Caco-2 (cell line): Measurements from ENCODE around the gene TSNAX. TPM values are rescaled to one million over a fixed set of nuclear protein-coding genes. Genes with fewer than 3 reads are reported as not detected.

ENCODE experiments used
- Bru-seq: library from RNA; stranded (reverse); fragments of 400-500 nt; gene quantifications from one replicate; lab custom pipeline; 2021; lab: Mats Ljungman, UMichigan
- BruChase-seq, 2 experiments: library from RNA; stranded (reverse); fragments of 400-500 nt; gene quantifications; one replicate each; lab custom pipeline; 2021; lab: Mats Ljungman, UMichigan
- BruUV-seq: library from RNA; stranded (reverse); fragments of 400-500 nt; replicated peaks from 2 replicates; lab custom pipeline; 2021; lab: Mats Ljungman, UMichigan
- CTCF ChIA-PET: fragments of 300-600 bp; sonication (Branson Sonifier 250); formaldehyde crosslinking; loops from one replicate; lab custom pipeline; 2022; ENCODE audit warnings: antibody characterized with exemption; lab: Charles Lee
- POLR2A ChIA-PET: fragments of 300-600 bp; sonication (Branson Sonifier 250); formaldehyde crosslinking; loops from one replicate; lab custom pipeline; 2022; ENCODE audit warnings: antibody characterized with exemption; lab: Charles Lee
- DNase-seq, 2 experiments: peaks; one replicate each; pipeline versions ENCODE4 v3.0.0 to v3.0.0-alpha.2; 2020 to 2022
- H3K27me3 ChIP-seq: replicated peaks from 2 replicates; pipeline ENCODE4 v1.6.0; 2011; ENCODE audit warnings: low read length; ENCODE audit not compliant: control insufficient read depth, insufficient read depth
- H3K36me3 ChIP-seq: 2 replicates; pipeline ENCODE4 v1.5.1; 2011; ENCODE audit warnings: low read length; ENCODE audit not compliant: control insufficient read depth, insufficient read depth
- H3K4me1 ChIP-seq: fragments of 250-450 bp; sonication (Bioruptor Pico); 2 replicates; pipeline ENCODE4 v1.5.1; 2020; ENCODE audit warnings: mild to moderate bottlenecking
- H3K4me3 ChIP-seq: 2 replicates; pipeline ENCODE4 v1.5.1; 2011; ENCODE audit warnings: low read depth, mild to moderate bottlenecking, control low read depth, low read length
- H3K9me3 ChIP-seq: fragments of 250-450 bp; sonication (Bioruptor Pico); 2 replicates; pipeline ENCODE4 v1.5.1; 2020; ENCODE audit warnings: mild to moderate bottlenecking, moderate library complexity
- H3K27ac Mint-ChIP-seq: one replicate; pipeline ENCODE4 v1.8.0; 2022; ENCODE audit warnings: mixed read lengths; ENCODE audit not compliant: unreplicated experiment
- H3K27me3 Mint-ChIP-seq: one replicate; pipeline ENCODE4 v1.8.0; 2022; ENCODE audit warnings: mixed read lengths; ENCODE audit not compliant: insufficient read depth, unreplicated experiment
- H3K36me3 Mint-ChIP-seq: one replicate; pipeline ENCODE4 v1.8.0; 2022; ENCODE audit warnings: mild to moderate bottlenecking, mixed read lengths; ENCODE audit not compliant: insufficient read depth, unreplicated experiment
- H3K4me1 Mint-ChIP-seq: one replicate; pipeline ENCODE4 v1.8.0; 2022; ENCODE audit warnings: low read depth, mixed read lengths; ENCODE audit not compliant: unreplicated experiment
- H3K4me3 Mint-ChIP-seq: one replicate; pipeline ENCODE4 v1.8.0; 2022; ENCODE audit warnings: mild to moderate bottlenecking, moderate library complexity, mixed read lengths; ENCODE audit not compliant: unreplicated experiment
- H3K9me3 Mint-ChIP-seq: one replicate; pipeline ENCODE4 v1.8.0; 2022; ENCODE audit warnings: mixed read lengths; ENCODE audit not compliant: unreplicated experiment
- CTCF ChIP-seq, 2 experiments: fragments of 200-600 bp in 1 of 2; IDR thresholded peaks; 1 replicate in 1 of 2; 2 replicates in 1 of 2; pipeline versions ENCODE4 v1.5.1 to v1.8.0; 2011 to 2022; ENCODE audit warnings: antibody characterized with exemption in 1 of 2, control low read depth in 1 of 2, inconsistent platforms in 1 of 2, low read depth in 1 of 2, low read length in 1 of 2, mild to moderate bottlenecking in 1 of 2, moderate library complexity in 1 of 2; ENCODE audit not compliant: insufficient read depth in 1 of 2, severe bottlenecking in 1 of 2, unreplicated experiment in 1 of 2
- intact Hi-C: fragments of 100-400 bp; cut with micrococcal nuclease; formaldehyde crosslinking; loops from one replicate; pipeline ENCODE4 v1.10.0; 2022; ENCODE audit not compliant: unreplicated experiment
- long read RNA-seq: library from polyadenylated mRNA; stranded (forward); transcript quantifications from one replicate; pipeline ENCODE4 v2.0.0, GENCODE V29; 2022
- total RNA-seq: library from RNA; stranded (reverse); gene quantifications from 2 replicates; pipeline ENCODE4 v1.2.3, GENCODE V29; 2022

Gene TSNAX, protein sequence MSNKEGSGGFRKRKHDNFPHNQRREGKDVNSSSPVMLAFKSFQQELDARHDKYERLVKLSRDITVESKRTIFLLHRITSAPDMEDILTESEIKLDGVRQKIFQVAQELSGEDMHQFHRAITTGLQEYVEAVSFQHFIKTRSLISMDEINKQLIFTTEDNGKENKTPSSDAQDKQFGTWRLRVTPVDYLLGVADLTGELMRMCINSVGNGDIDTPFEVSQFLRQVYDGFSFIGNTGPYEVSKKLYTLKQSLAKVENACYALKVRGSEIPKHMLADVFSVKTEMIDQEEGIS
- total RNA-seq (37.0 and 39.0 TPM in 2 replicates), Bru-seq, nascent RNA (percentile 96 among the genes with signal in this experiment), BruChase-seq, experiment 1, labeled RNA remaining after a 2-hour chase (percentile 99 among the genes with signal in this experiment), BruChase-seq, experiment 2, labeled RNA remaining after a 6-hour chase (percentile 99 among the genes with signal in this experiment)
- long read RNA-seq, transcript TSNAX-201 (6 exons, 2,650 nt), result major isoform, 62 of 70 reads
- long read RNA-seq, partial matches to known transcripts, result 3 of 70 reads
- long read RNA-seq, other reads (novel, unspliced or antisense), result 5 of 70 reads

DNA sequence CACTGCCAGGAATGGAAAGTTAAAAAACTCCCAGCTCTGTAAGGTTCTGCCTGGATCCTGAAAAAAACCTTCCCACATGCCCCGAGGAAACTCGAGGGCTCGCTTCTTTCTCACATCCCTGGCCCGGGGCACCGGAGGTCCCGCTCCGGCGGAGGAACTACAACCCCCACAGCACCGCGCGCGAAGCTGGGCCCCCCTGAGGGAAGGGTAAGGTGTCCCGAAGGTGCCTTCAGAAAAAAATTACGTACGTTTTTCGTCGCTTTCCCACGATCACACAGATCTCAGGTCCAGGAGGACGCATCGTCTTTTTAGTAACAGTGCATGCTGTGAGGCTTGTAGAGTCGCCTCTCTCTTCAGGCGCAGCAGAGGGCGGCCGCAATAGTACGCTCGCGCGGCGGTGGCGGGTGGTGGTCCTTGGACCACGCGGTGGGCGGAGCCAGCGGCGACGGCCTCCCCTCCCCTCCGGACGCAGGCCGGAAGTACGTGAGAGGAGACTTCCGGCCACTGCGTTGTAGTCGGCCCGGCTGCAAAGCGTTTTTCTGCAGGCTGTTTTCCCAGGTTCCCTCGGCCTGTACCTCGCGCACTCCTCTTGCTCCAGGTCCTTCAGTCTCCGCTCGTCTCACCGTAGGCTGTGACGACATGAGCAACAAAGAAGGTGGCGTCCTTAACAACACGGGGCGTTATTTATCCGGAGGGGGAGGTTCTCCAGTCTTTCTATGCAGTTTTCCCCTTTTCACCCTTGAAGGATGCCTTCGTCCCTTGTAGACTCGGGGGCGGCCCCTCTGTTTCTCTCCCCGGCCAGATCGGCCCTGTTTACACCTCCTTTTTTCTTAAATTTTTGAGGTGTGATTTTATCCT is at the start of gene TSNAX:
Gene TSNAX, plus strand, starts transcription at position 498 of the 858 bp plus-strand sequence. Its CDS starts 142 bp downstream, at position 640.
- H3K4me3 Mint-ChIP-seq, result peak within 1 kb of the TSS; percentile 94

GRCh38 chr1:231478811-231479210 is 49.7 kb upstream of the TSNAX start:
- Histone ChIP-seq H3K36me3 (no peaks in the 10 kb centered on the region), H3K9me3 (no peaks in the 10 kb centered on the region), H3K27me3 (no peaks in the 10 kb centered on the region), H3K4me3 (no peak overlapping the region), H3K4me1 (no peaks in the 10 kb centered on the region)
- no peak for TF ChIP-seq CTCF (IDR thresholded peaks at IDR 0.05; ENCODE audit: insufficient read depth in 1 of 2, low read depth in 1 of 2, low read length in 1 of 2, severe bottlenecking in 1 of 2, unreplicated experiment in 1 of 2)
- no peak overlapping the region for H3K4me3 Mint-ChIP-seq
- no peaks in the 10 kb centered on the region for H3K27me3 Mint-ChIP-seq
- no peaks in the 10 kb centered on the region for H3K4me1 Mint-ChIP-seq
- no TSS peak for BruUV-seq
- H3K9me3 Mint-ChIP-seq, result no peaks in the 10 kb centered on the region
- intact Hi-C loops, result no loop called here
- no peaks in the 10 kb centered on the region for H3K36me3 Mint-ChIP-seq
- no peak overlapping the region for H3K27ac Mint-ChIP-seq
- DNase-seq, result no peak
- ChIA-PET CTCF (no interaction called here), POLR2A (no interaction called here)

More for the DNA sequence above, at the start of gene TSNAX:
- no peaks in the 10 kb centered on the region for H3K9me3 Mint-ChIP-seq
- H3K4me1 Mint-ChIP-seq, result peaks cover 7% of the 10 kb centered on the region
- peak; percentile 93 to 95 for DNase-seq
- POLR2A ChIA-PET, result interaction anchor here (1.3 kb wide), 1 partner anchor 191 kb away, joined by 10 read pairs; the partner anchor contains the start of genes EXOC8 and SPRTN
- peak within 1 kb of the TSS; percentile 98 for H3K27ac Mint-ChIP-seq
- H3K4me3 ChIP-seq, result peak within 1 kb of the TSS; percentile 88
- TSS peak; percentile 53 for BruUV-seq
- intact Hi-C loops, result loop anchor here (1.0 kb wide), 3 partner anchors 16 to 105 kb away; no protein-coding TSS in a partner anchor
- H3K27me3 Mint-ChIP-seq, result no peaks in the 10 kb centered on the region
- CTCF ChIA-PET, result no interaction called here
- no peak for TF ChIP-seq CTCF (IDR thresholded peaks at IDR 0.05; ENCODE audit: insufficient read depth in 1 of 2, low read depth in 1 of 2, low read length in 1 of 2, severe bottlenecking in 1 of 2, unreplicated experiment in 1 of 2)
- H3K36me3 Mint-ChIP-seq, result peaks cover 18% of the 10 kb centered on the region
- 0 out of 2 replicates have a peak, but pooled peaks cover 5% of the 10 kb centered on the region for H3K4me1 ChIP-seq
- no peaks in the 10 kb centered on the region for H3K9me3 ChIP-seq
- H3K36me3 ChIP-seq, result no peaks in the 10 kb centered on the region
- no peaks in the 10 kb centered on the region for H3K27me3 ChIP-seq

- Mint-ChIP-seq H3K4me1 (no peaks in the 10 kb centered on the region), H3K36me3 (no peaks in the 10 kb centered on the region), H3K27me3 (no peaks in the 10 kb centered on the region), H3K4me3 (no peak overlapping the region), H3K27ac (no peak overlapping the region), H3K9me3 (no peaks in the 10 kb centered on the region)
- no peaks in the 10 kb centered on the region for H3K36me3 ChIP-seq
- H3K4me1 ChIP-seq, result no peaks in the 10 kb centered on the region
- DNase-seq, result no peak
- no peak overlapping the region for H3K4me3 ChIP-seq
- H3K27me3 ChIP-seq, result no peaks in the 10 kb centered on the region
- BruUV-seq, result no TSS peak
- CTCF ChIA-PET, result no interaction called here
- intact Hi-C loops, result no loop called here
- TF ChIP-seq CTCF (IDR thresholded peaks at IDR 0.05; ENCODE audit: insufficient read depth in 1 of 2, low read depth in 1 of 2, low read length in 1 of 2, severe bottlenecking in 1 of 2, unreplicated experiment in 1 of 2), result no peak
- POLR2A ChIA-PET, result no interaction called here
- no peaks in the 10 kb centered on the region for H3K9me3 ChIP-seq
Observed at GRCh38 chr1:231480008-231480407, 48.5 kb upstream of the TSNAX start.
